Lower lobe of right lung (tissue), 2 donors: Measurements from ENCODE around the gene VEPH1. TPM values are rescaled to one million over a fixed set of nuclear protein-coding genes. Genes with fewer than 3 reads are reported as not detected.

Experiments used
- ATAC-seq, 2 donors: fragments of 200-7000 bp; cut with Tn5 transposase; one replicate each; pipeline ENCODE4 v1.9.1; 2020 to 2022; ENCODE audit warnings: mild to moderate bottlenecking in 2 of 2, moderate library complexity in 2 of 2
- DNase-seq: peaks from one replicate; pipeline ENCODE4 v3.0.0-alpha.2; 2020
- H3K27ac ChIP-seq: fragments of 200-600 bp; one replicate; pipeline ENCODE4 v1.8.0; 2022
- H3K27me3 ChIP-seq: fragments of 200-600 bp; one replicate; pipeline ENCODE4 v1.8.0; 2022; ENCODE audit warnings: low read depth
- H3K36me3 ChIP-seq: fragments of 200-600 bp; one replicate; pipeline ENCODE4 v1.8.0; 2022; ENCODE audit warnings: mild to moderate bottlenecking
- H3K4me1 ChIP-seq: fragments of 200-600 bp; one replicate; pipeline ENCODE4 v1.8.0; 2022
- H3K4me3 ChIP-seq: fragments of 200-600 bp; one replicate; pipeline ENCODE4 v1.8.0; 2022; ENCODE audit warnings: mild to moderate bottlenecking
- H3K9me3 ChIP-seq: fragments of 200-600 bp; one replicate; pipeline ENCODE4 v1.8.0; 2022
- CTCF ChIP-seq: fragments of 200-600 bp; IDR thresholded peaks from one replicate; pipeline ENCODE4 v1.8.0; 2022; ENCODE audit warnings: antibody characterized with exemption, mild to moderate bottlenecking
- intact Hi-C: fragments of 100-400 bp; cut with DNase I; formaldehyde crosslinking; loops from one replicate; pipeline ENCODE4 v1.11.0; 2022
- total RNA-seq: library from RNA; stranded (reverse); fragmentation: NEBNext Ultra II Directional; extraction: Animal tissue kit (Norgen Biotek cat#: 25700); gene quantifications from one replicate; pipeline ENCODE4 v1.2.1, GENCODE V29; 2021
- donor health status: DM: no; HTN: yes; CAD: no; lungs with severe emphysema.

The VEPH1 gene
- total RNA-seq, 1 donor from 2014 or later, result 116 TPM

GRCh38 chr3:157360044-157360443 lies 143.2 kb downstream of the VEPH1 start:
- Histone ChIP-seq H3K4me3 (no peak overlapping the region), H3K9me3 (no peaks in the 10 kb centered on the region), H3K27me3 (no peaks in the 10 kb centered on the region), H3K27ac (no peak overlapping the region), H3K4me1 (no peaks in the 10 kb centered on the region), H3K36me3 (no peaks in the 10 kb centered on the region)
- intact Hi-C loops, result no loop called here
- DNase-seq, result no peak
- no peak for ATAC-seq
- TF ChIP-seq CTCF, result no peak

GRCh38 chr3:157356541-157356940 lies 146.7 kb downstream of the VEPH1 start:
- Histone ChIP-seq H3K4me1 (no peaks in the 10 kb centered on the region), H3K36me3 (no peaks in the 10 kb centered on the region), H3K4me3 (no peak overlapping the region), H3K27me3 (no peaks in the 10 kb centered on the region), H3K27ac (no peak overlapping the region), H3K9me3 (no peaks in the 10 kb centered on the region)
- no peak for TF ChIP-seq CTCF
- ATAC-seq, result no peak
- DNase-seq, result no peak
- intact Hi-C loops, result no loop called here

GRCh38 chr3:157355276-157355675 lies 147.9 kb downstream of the VEPH1 start:
- Histone ChIP-seq H3K4me1 (no peaks in the 10 kb centered on the region), H3K4me3 (no peak overlapping the region), H3K36me3 (no peaks in the 10 kb centered on the region), H3K9me3 (no peaks in the 10 kb centered on the region), H3K27me3 (no peaks in the 10 kb centered on the region), H3K27ac (no peak overlapping the region)
- DNase-seq, result no peak
- no peak for TF ChIP-seq CTCF
- no peak for ATAC-seq
- intact Hi-C loops, result no loop called here

- Histone ChIP-seq H3K36me3 (no peaks in the 10 kb centered on the region), H3K27me3 (no peaks in the 10 kb centered on the region), H3K27ac (no peak overlapping the region), H3K9me3 (no peaks in the 10 kb centered on the region), H3K4me3 (no peak overlapping the region), H3K4me1 (no peaks in the 10 kb centered on the region)
- TF ChIP-seq CTCF, result no peak
- ATAC-seq (peak in 1 of 2 donors; percentile 30), DNase-seq (no peak)
- intact Hi-C loops, result no loop called here
These were observed 148.5 kb downstream of the VEPH1 start for GRCh38 chr3:157354722-157355121.

GRCh38 chr3:157354254-157354653 lies 149.0 kb downstream of the VEPH1 start:
- Histone ChIP-seq H3K9me3 (no peaks in the 10 kb centered on the region), H3K36me3 (no peaks in the 10 kb centered on the region), H3K27me3 (no peaks in the 10 kb centered on the region), H3K4me3 (no peak overlapping the region), H3K4me1 (no peaks in the 10 kb centered on the region), H3K27ac (no peak overlapping the region)
- TF ChIP-seq CTCF, result no peak
- intact Hi-C loops, result no loop called here
- ATAC-seq (no peak), DNase-seq (no peak)

GRCh38 chr3:157353652-157354051 lies 149.6 kb downstream of the VEPH1 start:
- DNase-seq (no peak), ATAC-seq (no peak)
- Histone ChIP-seq H3K4me1 (no peaks in the 10 kb centered on the region), H3K4me3 (no peak overlapping the region), H3K9me3 (no peaks in the 10 kb centered on the region), H3K36me3 (no peaks in the 10 kb centered on the region), H3K27ac (no peak overlapping the region), H3K27me3 (no peaks in the 10 kb centered on the region)
- TF ChIP-seq CTCF, result no peak
- intact Hi-C loops, result no loop called here
